Gastrocnemius medialis (tissue), 4 donors: ENCODE results near the gene OR5A1. TPM values are rescaled to one million over a fixed set of nuclear protein-coding genes. Genes with fewer than 3 reads are reported as not detected.

Source experiments
- ATAC-seq, 2 donors: fragments of 150-250 bp; one replicate each; pipeline ENCODE4 v1.9.1; 2016
- DNase-seq, 2 donors: peaks; one replicate each; pipeline ENCODE4 v3.0.0-alpha.2; 2019
- H3K27ac ChIP-seq, 4 donors: fragments of 200-600 bp; sonication (generic); 1 replicate in 1 of 4; 2 replicates in 3 of 4; pipeline ENCODE4 v1.5.1; 2016 to 2018; ENCODE audit warnings: mild to moderate bottlenecking in 2 of 4, moderate library complexity in 1 of 4
- H3K27me3 ChIP-seq, 3 donors: fragments of 200-600 bp; sonication (generic) in 2 of 3; 1 replicate in 1 of 3; 2 replicates in 2 of 3; pipeline versions ENCODE4 v1.5.1 to v1.6.0; 2016 to 2019; ENCODE audit warnings: mild to moderate bottlenecking in 1 of 3, moderate library complexity in 1 of 3
- H3K36me3 ChIP-seq, 2 donors: fragments of 200-600 bp; sonication (generic) in 1 of 2; one replicate each; pipeline ENCODE4 v1.5.1; 2017 to 2018
- H3K4me1 ChIP-seq, 2 donors: fragments of 200-600 bp; sonication (generic) in 1 of 2; one replicate each; pipeline ENCODE4 v1.5.1; 2016 to 2017; ENCODE audit warnings: mild to moderate bottlenecking in 2 of 2
- H3K4me3 ChIP-seq, 4 donors: fragments of 200-600 bp; sonication (generic) in 3 of 4; 1 replicate in 1 of 4; 2 replicates in 3 of 4; pipeline ENCODE4 v1.5.1; 2016 to 2019; ENCODE audit warnings: mild to moderate bottlenecking in 2 of 4
- H3K9me3 ChIP-seq, 3 donors: fragments of 200-600 bp; sonication (generic) in 2 of 3; 1 replicate in 1 of 3; 2 replicates in 2 of 3; pipeline ENCODE4 v1.5.1; 2016 to 2019
- POLR2A ChIP-seq, 2 donors: fragments of 450-650 bp; IDR thresholded peaks; one replicate each; pipeline ENCODE4 v1.6.1; 2017; ENCODE audit warnings: antibody characterized with exemption in 2 of 2, mild to moderate bottlenecking in 2 of 2, moderate library complexity in 2 of 2
- in situ Hi-C, 4 donors: fragments of 200-750 bp; cut with MboI; loops; one replicate each; pipeline versions ENCODE4 v1.15.0 to v1.8.0; 2017; ENCODE audit warnings: low sequenced_read_pairs in 4 of 4
- intact Hi-C: fragments of 100-400 bp; cut with DNase I; formaldehyde crosslinking; loops from one replicate; pipeline ENCODE4 v1.15.1; 2023; ENCODE audit warnings: low total_unique reads
- total RNA-seq, 4 donors: library from RNA; depleted of rRNA; stranded (reverse); fragments of >200 nt; gene quantifications; one replicate each; pipeline versions ENCODE4 v1.1.0 to v1.2.3, GENCODE V29; 2016
- TF ChIP-seq, protein P1 (sequence below), 5 experiments: fragments of 450-650 bp in 3 of 5; fragments of 200-600 bp in 2 of 5; sonication (generic) in 2 of 5; IDR thresholded peaks in 4 of 5; conservative IDR thresholded peaks in 1 of 5; 1 replicate in 4 of 5; 2 replicates in 1 of 5; pipeline ENCODE4 v1.5.1; 2016 to 2019; ENCODE audit warnings: antibody characterized with exemption in 5 of 5, mild to moderate bottlenecking in 3 of 5, moderate library complexity in 3 of 5

Gene OR5A1
- total RNA-seq, 4 donors from 2014 or later: not detected

DNA sequence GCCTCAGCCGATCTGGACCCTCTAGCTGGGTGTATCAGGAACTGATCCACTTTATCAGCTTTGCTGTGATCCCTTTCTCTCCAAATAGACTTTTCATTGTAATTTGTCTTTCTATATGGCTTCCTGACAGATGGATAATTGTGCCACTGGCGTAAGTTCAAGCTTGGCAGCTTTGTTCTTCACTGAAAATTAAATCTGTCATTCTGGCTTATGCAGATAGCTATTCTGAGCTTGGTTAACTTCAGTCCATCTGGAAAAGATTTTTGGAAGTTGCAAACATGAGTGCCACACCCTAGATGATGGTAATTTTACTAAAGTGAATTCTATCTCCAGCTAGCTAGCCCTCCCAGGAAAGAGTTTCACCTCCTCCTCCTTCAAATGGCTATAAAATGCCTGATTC, 18.1 kb upstream of the OR5A1 start:
- TF ChIP-seq, protein P1, sequence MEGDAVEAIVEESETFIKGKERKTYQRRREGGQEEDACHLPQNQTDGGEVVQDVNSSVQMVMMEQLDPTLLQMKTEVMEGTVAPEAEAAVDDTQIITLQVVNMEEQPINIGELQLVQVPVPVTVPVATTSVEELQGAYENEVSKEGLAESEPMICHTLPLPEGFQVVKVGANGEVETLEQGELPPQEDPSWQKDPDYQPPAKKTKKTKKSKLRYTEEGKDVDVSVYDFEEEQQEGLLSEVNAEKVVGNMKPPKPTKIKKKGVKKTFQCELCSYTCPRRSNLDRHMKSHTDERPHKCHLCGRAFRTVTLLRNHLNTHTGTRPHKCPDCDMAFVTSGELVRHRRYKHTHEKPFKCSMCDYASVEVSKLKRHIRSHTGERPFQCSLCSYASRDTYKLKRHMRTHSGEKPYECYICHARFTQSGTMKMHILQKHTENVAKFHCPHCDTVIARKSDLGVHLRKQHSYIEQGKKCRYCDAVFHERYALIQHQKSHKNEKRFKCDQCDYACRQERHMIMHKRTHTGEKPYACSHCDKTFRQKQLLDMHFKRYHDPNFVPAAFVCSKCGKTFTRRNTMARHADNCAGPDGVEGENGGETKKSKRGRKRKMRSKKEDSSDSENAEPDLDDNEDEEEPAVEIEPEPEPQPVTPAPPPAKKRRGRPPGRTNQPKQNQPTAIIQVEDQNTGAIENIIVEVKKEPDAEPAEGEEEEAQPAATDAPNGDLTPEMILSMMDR (IDR thresholded peaks at IDR 0.05 in 4 of 5, conservative IDR thresholded peaks at IDR 0.05 in 1 of 5): no peak
- no peak for TF ChIP-seq POLR2A (IDR thresholded peaks at IDR 0.05)
- Histone ChIP-seq H3K4me3 (no peak overlapping the region), H3K9me3 (no peaks in the 10 kb centered on the region), H3K36me3 (no peaks in the 10 kb centered on the region), H3K27me3 (no peaks in the 10 kb centered on the region), H3K27ac (no peak overlapping the region), H3K4me1 (no peaks in the 10 kb centered on the region)
- DNase-seq (no peak), ATAC-seq (no peak)
- in situ Hi-C loops (loop anchor here in 1 of 4 donors (25.0 kb wide), 1 partner anchor 106 kb away; no protein-coding TSS in a partner anchor), intact Hi-C loops (no loop called here)

DNA sequence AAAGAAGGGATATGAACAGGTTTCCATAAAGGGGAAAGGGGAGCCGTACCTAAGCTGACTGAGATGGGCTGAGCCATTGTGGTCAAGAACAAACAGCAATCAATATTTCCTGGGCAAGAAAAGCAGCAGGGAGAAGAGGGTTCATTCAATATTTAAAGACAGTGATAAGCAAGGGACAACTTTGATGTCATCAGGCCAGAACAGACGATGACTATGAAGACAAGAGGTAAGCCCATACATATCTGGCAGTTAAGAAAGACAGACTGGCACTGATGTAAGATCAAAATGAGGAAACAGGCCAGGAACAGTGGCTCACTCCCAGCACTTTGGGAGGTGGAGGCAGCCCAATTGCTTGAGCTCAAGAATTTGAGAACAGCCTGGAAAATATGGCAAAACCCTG, 12.4 kb upstream of the OR5A1 start:
- no peak overlapping the region for H3K27ac ChIP-seq
- ATAC-seq (no peak), DNase-seq (no peak)
- no peak overlapping the region for H3K4me3 ChIP-seq
- H3K9me3 ChIP-seq: no peaks in the 10 kb centered on the region
- H3K36me3 ChIP-seq: no peaks in the 10 kb centered on the region
- intact Hi-C loops: loop anchor here (5.0 kb wide), 1 partner anchor 142 kb away; no protein-coding TSS in a partner anchor
- no peak for TF ChIP-seq POLR2A (IDR thresholded peaks at IDR 0.05)
- TF ChIP-seq, protein P1 (IDR thresholded peaks at IDR 0.05 in 4 of 5, conservative IDR thresholded peaks at IDR 0.05 in 1 of 5): no peak
- no peaks in the 10 kb centered on the region for H3K27me3 ChIP-seq
- no peaks in the 10 kb centered on the region for H3K4me1 ChIP-seq
- in situ Hi-C loops: loop anchor here in 1 of 4 donors (25.0 kb wide), 1 partner anchor 112 kb away; no protein-coding TSS in a partner anchor

DNA sequence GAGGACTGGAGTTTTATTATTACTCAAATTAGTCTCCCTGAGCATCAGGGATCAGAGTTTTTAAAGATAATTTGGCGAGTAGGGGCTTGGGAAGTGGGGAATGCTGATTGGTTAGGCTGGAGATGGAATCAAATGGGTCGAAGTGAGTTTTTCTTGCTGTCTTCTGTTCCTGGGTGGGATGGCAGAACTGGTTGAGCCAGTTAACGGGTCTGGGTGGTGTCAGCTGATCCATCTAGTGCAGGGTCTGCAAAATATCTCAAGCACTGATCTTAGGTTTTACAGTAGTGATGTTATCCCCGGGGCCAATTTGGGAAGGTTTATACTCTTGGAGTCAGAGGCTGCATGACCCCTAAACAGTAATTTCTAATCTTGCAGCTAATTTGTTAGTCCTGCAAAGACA, 11.1 kb upstream of the OR5A1 start:
- ATAC-seq (no peak), DNase-seq (no peak)
- Histone ChIP-seq H3K27ac (no peak overlapping the region), H3K9me3 (no peaks in the 10 kb centered on the region), H3K36me3 (no peaks in the 10 kb centered on the region), H3K4me3 (no peak overlapping the region), H3K27me3 (no peaks in the 10 kb centered on the region), H3K4me1 (no peaks in the 10 kb centered on the region)
- in situ Hi-C loops: no loop called here
- no peak for TF ChIP-seq POLR2A (IDR thresholded peaks at IDR 0.05)
- TF ChIP-seq, protein P1 (IDR thresholded peaks at IDR 0.05 in 4 of 5, conservative IDR thresholded peaks at IDR 0.05 in 1 of 5): no peak
- intact Hi-C loops: no loop called here

DNA sequence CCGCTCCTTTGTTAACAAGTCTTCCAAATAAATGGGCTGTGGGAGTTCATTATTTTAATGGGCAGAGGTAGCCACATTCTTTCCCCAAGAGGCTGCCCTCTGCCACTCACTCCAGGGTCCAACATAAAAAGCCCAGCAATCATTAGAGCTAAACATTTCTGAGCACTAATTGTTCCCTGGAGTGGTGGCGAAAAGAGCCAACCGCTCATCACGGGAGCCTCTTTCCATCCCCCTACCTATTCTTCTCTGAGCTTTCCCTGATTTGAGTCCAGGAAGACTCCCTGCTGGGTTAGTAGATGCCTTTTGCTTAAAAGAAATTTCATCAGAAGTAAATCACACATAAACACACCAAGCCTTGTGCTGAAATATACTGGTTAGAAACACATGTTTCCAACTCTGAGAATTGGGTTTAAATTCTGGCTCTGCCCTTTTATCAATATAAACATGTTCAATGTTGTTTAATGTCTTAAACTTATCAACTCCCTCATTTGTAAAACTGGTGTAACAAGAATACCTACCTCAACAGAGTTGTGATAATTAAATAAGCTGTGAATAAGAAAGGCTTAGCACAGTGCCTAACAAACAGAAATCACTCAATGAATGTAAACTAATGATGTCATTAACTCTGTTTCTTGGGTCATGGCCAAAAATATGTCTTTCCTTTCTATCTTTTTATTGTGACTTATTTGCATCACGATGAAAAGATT, 9.8 kb upstream of the OR5A1 start, which contains the start of gene OR5A2:
Gene OR5A2, minus strand, starts transcription at position 53 of the 707 bp plus-strand sequence. CDS start 3,460 bp downstream, outside the sequence.
- Histone ChIP-seq H3K27me3 (no peaks in the 10 kb centered on the region), H3K4me1 (no peaks in the 10 kb centered on the region), H3K9me3 (no peaks in the 10 kb centered on the region), H3K4me3 (no peak within 1 kb of the TSS), H3K27ac (no peak within 1 kb of the TSS), H3K36me3 (no peaks in the 10 kb centered on the region)
- DNase-seq (no peak), ATAC-seq (no peak)
- in situ Hi-C loops (no loop called here), intact Hi-C loops (no loop called here)
- no peak for TF ChIP-seq POLR2A (IDR thresholded peaks at IDR 0.05)
- TF ChIP-seq, protein P1 (IDR thresholded peaks at IDR 0.05 in 4 of 5, conservative IDR thresholded peaks at IDR 0.05 in 1 of 5): no peak
